ENCODE results near the gene BTN2A1. TPM values are rescaled to one million over a fixed set of nuclear protein-coding genes. Genes with fewer than 3 reads are reported as not detected.

Gene BTN2A1
- total RNA-seq, 1 experiment from 2014 or later = 11.2 TPM

DNA sequence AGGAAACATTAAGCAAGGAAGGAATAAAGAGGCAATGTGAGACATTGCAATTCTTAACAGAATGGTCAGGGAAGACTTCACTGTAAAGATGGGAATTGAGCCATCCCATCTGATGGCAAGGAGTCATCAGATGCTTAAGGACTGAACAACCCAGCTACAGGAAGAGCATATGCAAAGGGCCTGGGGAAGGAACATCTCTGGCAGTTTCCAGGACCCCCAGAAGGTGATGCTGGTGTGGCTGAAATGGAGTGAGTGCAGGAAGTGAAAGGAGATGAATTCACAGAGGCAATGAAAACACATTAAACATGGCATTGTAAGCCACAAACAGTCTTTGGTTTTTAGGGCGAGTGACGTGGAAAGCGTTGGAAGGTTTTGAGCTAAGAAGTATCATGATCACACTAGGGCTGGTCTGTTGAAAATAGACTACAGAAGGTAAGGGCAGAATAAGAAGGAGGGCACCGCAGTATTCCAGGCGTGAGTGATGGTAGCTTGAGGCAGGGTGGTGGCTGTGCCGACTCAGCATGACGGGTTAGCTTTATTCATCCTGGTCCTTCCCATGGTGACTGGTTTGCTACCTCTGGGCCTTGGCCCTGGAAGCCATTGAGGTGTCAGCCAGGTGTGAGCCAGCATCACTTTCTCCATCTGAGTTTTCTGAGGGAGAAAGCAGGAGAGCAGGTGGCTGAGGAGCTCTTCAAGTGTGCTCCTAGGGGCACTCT, 6.8 kb downstream of the BTN2A1 start:
- H3K9me3 ChIP-seq (ENCODE audit: control insufficient read depth in 1 of 2, insufficient read depth in 1 of 2, low read depth in 1 of 2, low read length in 2 of 2) = no peaks in the 10 kb centered on the region
- DNase-seq (ENCODE audit: low read depth, low spot score) (no peak), ATAC-seq (no peak)
- H3K27me3 ChIP-seq (ENCODE audit: insufficient read depth, low read length) = no peaks in the 10 kb centered on the region
- H3K27ac ChIP-seq (ENCODE audit: low read depth, low read length) = no peak overlapping the region
- H3K4me3 ChIP-seq (replicated peaks in 1 of 2; ENCODE audit: low read depth in 1 of 2, low read length in 2 of 2) = no peak overlapping the region
- H3K4me1 ChIP-seq (ENCODE audit: control insufficient read depth in 1 of 2, insufficient read depth in 2 of 2, low read length in 2 of 2) = no peaks in the 10 kb centered on the region
- H3K9me2 ChIP-seq (ENCODE audit: insufficient read depth) = no peaks in the 10 kb centered on the region
- peaks cover 53 to 54% of the 10 kb centered on the region in 2 experiments for H3K36me3 ChIP-seq (ENCODE audit: control insufficient read depth in 1 of 2, insufficient read depth in 2 of 2, low read length in 2 of 2)
- no peak overlapping the region for H3K9ac ChIP-seq (ENCODE audit: low read length)
- no TSS peak for BruUV-seq (replicated peaks)
- TF ChIP-seq, protein P1, sequence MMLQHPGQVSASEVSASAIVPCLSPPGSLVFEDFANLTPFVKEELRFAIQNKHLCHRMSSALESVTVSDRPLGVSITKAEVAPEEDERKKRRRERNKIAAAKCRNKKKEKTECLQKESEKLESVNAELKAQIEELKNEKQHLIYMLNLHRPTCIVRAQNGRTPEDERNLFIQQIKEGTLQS (IDR thresholded peaks at IDR 0.05) = no peak
- TF ChIP-seq EZH2phosphoT487 (IDR thresholded peaks at IDR 0.05; ENCODE audit: borderline replicate concordance) (no peak), YY1 (IDR thresholded peaks at IDR 0.05; ENCODE audit: extremely low read depth, insufficient replicate concordance, low read depth, low read length) (no peak), CEBPB (IDR thresholded peaks at IDR 0.05; ENCODE audit: low read depth) (no peak), EZH2 (IDR thresholded peaks at IDR 0.05) (no peak), ELF1 (IDR thresholded peaks at IDR 0.05; ENCODE audit: borderline replicate concordance, low read depth) (no peak), ZFX (IDR thresholded peaks at IDR 0.05) (no peak), CBX3 (IDR thresholded peaks at IDR 0.05; ENCODE audit: low read depth) (no peak), EGR1 (IDR thresholded peaks at IDR 0.05; ENCODE audit: low read depth) (no peak), JUND (IDR thresholded peaks at IDR 0.05) (no peak), SP1 (IDR thresholded peaks at IDR 0.05; ENCODE audit: low read depth) (no peak), TCF7L2 (IDR thresholded peaks at IDR 0.05; ENCODE audit: borderline replicate concordance, extremely low read depth, insufficient read depth, insufficient read length) (no peak)
- TF ChIP-seq, protein P2, sequence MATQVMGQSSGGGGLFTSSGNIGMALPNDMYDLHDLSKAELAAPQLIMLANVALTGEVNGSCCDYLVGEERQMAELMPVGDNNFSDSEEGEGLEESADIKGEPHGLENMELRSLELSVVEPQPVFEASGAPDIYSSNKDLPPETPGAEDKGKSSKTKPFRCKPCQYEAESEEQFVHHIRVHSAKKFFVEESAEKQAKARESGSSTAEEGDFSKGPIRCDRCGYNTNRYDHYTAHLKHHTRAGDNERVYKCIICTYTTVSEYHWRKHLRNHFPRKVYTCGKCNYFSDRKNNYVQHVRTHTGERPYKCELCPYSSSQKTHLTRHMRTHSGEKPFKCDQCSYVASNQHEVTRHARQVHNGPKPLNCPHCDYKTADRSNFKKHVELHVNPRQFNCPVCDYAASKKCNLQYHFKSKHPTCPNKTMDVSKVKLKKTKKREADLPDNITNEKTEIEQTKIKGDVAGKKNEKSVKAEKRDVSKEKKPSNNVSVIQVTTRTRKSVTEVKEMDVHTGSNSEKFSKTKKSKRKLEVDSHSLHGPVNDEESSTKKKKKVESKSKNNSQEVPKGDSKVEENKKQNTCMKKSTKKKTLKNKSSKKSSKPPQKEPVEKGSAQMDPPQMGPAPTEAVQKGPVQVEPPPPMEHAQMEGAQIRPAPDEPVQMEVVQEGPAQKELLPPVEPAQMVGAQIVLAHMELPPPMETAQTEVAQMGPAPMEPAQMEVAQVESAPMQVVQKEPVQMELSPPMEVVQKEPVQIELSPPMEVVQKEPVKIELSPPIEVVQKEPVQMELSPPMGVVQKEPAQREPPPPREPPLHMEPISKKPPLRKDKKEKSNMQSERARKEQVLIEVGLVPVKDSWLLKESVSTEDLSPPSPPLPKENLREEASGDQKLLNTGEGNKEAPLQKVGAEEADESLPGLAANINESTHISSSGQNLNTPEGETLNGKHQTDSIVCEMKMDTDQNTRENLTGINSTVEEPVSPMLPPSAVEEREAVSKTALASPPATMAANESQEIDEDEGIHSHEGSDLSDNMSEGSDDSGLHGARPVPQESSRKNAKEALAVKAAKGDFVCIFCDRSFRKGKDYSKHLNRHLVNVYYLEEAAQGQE (IDR thresholded peaks at IDR 0.05; ENCODE audit: low read depth) = no peak
- TF ChIP-seq, protein P3, sequence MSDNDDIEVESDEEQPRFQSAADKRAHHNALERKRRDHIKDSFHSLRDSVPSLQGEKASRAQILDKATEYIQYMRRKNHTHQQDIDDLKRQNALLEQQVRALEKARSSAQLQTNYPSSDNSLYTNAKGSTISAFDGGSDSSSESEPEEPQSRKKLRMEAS (IDR thresholded peaks at IDR 0.05) = no peak
- ChIA-PET RAD21 (ENCODE audit: low non-redundant PET in 1 of 2, low total read pairs in 2 of 2, uncharacterized antibody in 2 of 2, unreplicated experiment in 2 of 2) (no interaction called here), POLR2A (no interaction called here), CTCF (no interaction called here)
- H3K4me2 ChIP-seq (ENCODE audit: low read length) = no peak overlapping the region
- intact Hi-C loops (cut with micrococcal nuclease) = no loop called here
- H2AFZ ChIP-seq (ENCODE audit: low read depth, low read length, poor library complexity, severe bottlenecking) = no peak overlapping the region
- no peaks in the 10 kb centered on the region for H4K20me1 ChIP-seq (ENCODE audit: insufficient read depth)
- H3K79me2 ChIP-seq (ENCODE audit: insufficient read depth, low read length) = peaks cover 20% of the 10 kb centered on the region
